VCaP (cell line): Measurements from ENCODE around the gene ERG.

Experiments
- H3K27ac ChIP-seq: fragments of 450-650 bp; 2 replicates; pipeline ENCODE4 v1.5.1; 2017
- TF ChIP-seq, protein P1 (sequence below): fragments of 450-650 bp; conservative IDR thresholded peaks from 2 replicates; pipeline ENCODE4 v1.5.1; 2017; ENCODE audit warnings: mild to moderate bottlenecking, moderate library complexity

ERG gene

DNA sequence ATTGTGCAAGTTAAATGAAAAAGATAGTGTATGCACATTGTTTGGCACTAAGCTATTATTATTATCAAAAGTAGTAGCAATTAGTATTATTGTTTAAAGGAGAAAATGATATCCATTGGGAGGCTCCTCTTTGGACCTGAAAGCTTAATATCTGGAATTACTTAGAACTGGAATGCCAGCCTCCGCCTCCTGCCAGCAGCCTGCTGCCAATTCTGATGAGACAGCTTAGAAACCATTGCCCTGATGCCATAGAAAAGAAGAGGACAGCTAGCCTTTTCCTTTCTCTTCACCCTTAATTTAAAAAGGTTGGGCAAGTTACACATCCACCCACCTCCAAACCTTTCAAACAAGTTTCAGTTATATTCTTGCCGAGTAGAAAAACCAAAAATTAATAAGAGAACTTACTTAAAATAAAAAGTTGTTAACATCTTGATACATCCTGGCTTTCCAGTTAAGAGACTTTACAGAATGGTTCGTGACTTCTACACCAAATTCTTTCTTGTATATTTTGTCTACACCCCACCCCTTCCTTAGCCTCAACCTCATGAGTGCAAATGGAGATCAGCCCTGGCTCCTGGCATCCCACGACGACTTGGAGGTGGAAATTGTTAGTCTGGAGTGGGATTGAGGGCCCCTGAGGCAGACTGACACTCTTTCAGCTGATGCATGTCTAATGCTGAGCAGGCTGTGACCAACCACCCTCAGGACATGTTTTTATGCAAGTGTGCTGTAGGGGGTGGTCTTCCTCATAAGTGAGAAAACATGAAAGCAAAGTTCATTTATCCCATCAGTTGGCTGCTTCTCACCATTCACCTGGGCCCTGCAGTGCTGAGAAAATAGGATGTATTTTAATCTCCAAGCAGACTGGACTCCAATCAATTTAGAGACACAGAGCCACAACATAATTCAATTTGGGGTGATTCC lies 120.8 kb downstream of the ERG start:
- TF ChIP-seq, protein P1, sequence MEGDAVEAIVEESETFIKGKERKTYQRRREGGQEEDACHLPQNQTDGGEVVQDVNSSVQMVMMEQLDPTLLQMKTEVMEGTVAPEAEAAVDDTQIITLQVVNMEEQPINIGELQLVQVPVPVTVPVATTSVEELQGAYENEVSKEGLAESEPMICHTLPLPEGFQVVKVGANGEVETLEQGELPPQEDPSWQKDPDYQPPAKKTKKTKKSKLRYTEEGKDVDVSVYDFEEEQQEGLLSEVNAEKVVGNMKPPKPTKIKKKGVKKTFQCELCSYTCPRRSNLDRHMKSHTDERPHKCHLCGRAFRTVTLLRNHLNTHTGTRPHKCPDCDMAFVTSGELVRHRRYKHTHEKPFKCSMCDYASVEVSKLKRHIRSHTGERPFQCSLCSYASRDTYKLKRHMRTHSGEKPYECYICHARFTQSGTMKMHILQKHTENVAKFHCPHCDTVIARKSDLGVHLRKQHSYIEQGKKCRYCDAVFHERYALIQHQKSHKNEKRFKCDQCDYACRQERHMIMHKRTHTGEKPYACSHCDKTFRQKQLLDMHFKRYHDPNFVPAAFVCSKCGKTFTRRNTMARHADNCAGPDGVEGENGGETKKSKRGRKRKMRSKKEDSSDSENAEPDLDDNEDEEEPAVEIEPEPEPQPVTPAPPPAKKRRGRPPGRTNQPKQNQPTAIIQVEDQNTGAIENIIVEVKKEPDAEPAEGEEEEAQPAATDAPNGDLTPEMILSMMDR, result no peak
- H3K27ac ChIP-seq, result no peak overlapping the region

DNA sequence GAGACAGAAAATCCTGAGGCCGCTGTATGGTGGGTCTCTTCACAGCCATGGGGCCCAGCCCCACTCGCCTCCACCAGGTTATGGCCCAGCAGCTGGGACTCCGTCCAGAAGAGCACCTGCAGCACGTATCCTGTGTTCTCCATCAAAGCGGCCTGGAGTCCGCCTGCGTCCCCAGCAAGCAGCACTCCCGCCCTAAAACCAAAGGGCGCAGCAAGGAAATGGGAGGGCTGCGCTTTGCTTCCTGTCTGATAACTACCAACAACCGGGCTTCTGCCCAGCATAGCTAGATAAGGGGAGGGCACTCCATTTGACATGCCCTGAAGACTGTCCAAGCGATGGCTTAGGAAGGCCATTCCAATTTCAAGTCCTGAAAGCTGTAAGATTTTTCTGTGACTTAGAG lies 121.6 kb downstream of the ERG start:
- no peak overlapping the region for H3K27ac ChIP-seq
- TF ChIP-seq, protein P1, result no peak

DNA sequence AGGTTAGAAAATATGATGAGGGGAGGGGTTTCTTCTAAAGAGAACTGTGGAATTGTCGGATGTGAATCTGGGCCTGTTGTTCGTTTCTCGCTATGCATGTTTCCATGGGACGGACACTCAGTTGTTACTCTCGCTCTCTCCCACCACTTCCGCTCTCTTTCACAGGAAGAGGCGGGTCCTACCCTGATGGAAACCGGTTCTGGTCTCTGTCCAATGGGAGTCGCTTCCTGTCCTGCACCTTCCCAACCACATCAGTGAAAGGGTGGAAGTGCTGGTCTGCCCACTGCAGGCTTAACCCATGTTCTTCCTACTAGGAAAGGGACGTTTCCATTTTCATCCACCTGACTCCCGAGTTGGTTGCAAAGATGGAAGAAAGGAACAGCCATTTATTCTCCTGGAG lies 122.0 kb downstream of the ERG start:
- TF ChIP-seq, protein P1, result no peak
- H3K27ac ChIP-seq, result no peak overlapping the region

DNA sequence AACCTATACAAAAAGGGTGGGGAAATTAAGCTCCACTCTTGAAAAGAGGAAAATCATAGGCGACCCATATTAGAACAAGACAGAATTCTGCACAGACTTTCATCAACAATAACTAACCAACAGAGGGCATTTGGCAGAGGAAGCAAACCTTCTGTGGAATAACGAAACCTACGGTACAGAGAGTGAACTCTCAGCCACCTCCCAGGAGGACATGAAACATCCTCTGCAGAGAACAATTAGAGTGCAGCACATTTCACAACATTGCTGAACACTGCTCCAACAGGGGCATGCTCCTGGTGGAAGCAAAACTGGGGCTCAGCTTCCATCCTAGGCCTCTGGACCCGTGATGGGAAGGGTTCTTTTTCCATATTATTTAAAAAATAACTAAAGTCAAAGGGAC lies 130.6 kb downstream of the ERG start:
- TF ChIP-seq, protein P1, result no peak
- H3K27ac ChIP-seq, result no peak overlapping the region

DNA sequence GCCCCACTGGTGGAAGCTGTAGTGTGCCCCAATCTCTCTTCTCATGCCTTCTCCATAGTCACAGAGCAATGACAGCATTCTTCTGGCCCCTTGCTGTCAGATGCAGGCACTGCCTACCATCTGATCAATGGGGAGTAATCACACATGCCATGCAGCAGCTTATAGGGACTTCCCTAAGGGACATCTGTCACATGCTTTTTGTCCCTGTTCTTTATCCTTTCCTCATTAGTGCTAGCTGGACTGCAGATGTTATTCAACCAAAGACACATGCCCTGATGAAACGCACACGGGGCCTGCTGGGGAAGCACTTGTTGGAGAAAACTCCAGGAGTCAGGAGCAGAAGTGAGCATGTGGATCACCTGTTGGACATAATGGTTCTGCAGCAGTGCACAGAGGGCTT lies 132.8 kb downstream of the ERG start:
- TF ChIP-seq, protein P1, result no peak
- H3K27ac ChIP-seq, result no peak overlapping the region

DNA sequence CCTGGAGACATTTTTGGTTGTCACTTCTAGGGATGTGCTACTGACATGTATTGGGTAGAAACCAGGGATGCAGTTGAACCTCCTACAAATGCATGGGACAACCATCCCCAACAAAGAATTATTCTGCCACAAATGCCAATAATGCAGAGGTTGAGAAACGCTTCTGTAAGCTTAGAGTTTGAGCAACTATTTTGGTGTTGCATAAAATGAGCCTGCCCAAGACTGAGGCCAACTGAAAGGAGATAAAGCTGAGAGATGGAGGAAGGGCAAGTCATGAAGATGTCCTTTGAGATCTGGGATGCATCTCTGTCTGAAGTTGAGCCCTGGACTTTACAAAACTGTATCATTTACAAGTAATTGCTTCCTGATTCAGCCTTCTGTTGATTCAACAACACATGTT lies 134.6 kb downstream of the ERG start:
- H3K27ac ChIP-seq, result no peak overlapping the region
- TF ChIP-seq, protein P1, result no peak

DNA sequence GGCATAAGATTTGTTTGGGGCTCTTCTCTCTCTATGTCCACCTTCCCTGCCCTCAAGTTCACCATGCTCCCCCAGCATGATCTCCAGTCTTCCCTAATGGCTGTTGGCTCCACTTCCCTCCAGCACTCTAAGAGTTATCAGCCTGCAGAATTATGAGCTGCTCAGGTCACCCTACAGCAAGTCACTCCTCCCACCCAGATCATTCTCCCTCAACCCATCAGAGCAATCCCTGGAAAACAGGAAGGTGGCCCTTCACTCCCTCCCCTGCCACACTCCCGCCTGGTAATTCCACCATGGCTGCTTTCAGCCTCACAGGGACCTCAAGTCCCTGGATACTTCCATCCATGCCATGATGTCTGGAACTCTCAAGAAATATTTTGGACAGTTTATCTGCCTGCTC lies 137.0 kb downstream of the ERG start:
- no peak overlapping the region for H3K27ac ChIP-seq

More for the DNA sequence above, 137.0 kb downstream of the ERG start:
- TF ChIP-seq, protein P1, result no peak
